Activated CD4-positive, alpha-beta T cell treated with anti-CD3 and anti-CD28 coated beads for 1 hour (primary cell): ENCODE data around the gene MORC1.
"Not testable (repeated sequence)": the region's sequence is repeated elsewhere in the genome, so short reads cannot be mapped to it uniquely, and the experiment has no call there.

Source experiments
- DNase-seq: peaks from one replicate; pipeline ENCODE4 v3.0.0-alpha.2; 2020

MORC1 gene

GRCh38 chr3:109117939-109118338 lies at the start of gene MORC1:
TSS of gene MORC1 (minus strand) at chr3:109118134. CDS start at chr3:109118059, 75 bp downstream.
- DNase-seq = no peak

GRCh38 chr3:109165905-109166304 lies 48.0 kb upstream of the MORC1 start:
- DNase-seq = no peak

- no peak for DNase-seq
Measured at GRCh38 chr3:109161487-109162123, 43.7 kb upstream of the MORC1 start.

GRCh38 chr3:109155828-109156227 lies 37.9 kb upstream of the MORC1 start:
- DNase-seq = no peak

DNA sequence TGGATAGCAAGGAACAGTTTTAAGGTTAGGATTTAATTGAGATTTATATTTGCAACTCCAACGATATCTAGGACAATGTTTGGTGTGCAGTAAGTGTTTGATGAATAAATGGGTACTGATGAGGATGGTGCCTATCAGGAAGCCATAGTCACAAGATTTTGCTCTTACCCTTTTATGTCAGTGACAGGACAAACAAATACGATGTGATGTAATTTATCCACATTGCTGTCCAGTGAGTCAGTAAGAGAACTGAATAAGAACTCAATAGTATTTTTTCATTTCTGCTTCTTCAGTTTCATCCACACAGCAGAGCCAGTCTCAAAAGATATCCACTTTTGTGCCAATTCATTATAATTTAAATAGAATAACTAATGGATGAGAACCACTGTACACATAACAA lies 37.0 kb upstream of the MORC1 start:
- no peak for DNase-seq

GRCh38 chr3:109152320-109152719 lies 34.4 kb upstream of the MORC1 start:
- no peak for DNase-seq

DNA sequence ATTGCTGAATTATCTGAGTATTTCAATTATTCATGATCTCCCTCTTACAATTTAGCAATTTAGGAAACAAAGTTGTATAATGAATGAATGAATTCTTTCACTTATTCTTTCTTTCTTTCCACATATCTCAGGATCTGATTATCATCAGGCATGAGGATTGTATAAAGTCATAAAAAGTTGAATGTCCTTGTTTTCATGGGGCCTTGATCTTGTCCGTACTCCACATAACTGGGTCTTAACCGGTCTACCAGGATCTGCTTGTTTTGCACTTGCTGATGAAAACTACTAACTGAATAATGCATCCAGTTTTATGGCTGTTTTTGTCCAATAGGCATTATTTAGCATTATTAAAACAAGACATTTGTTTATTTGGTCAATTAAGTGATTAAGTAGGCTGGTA lies 31.1 kb upstream of the MORC1 start:
- no peak for DNase-seq

GRCh38 chr3:109143646-109144045 lies 25.7 kb upstream of the MORC1 start:
- DNase-seq = no peak

DNA sequence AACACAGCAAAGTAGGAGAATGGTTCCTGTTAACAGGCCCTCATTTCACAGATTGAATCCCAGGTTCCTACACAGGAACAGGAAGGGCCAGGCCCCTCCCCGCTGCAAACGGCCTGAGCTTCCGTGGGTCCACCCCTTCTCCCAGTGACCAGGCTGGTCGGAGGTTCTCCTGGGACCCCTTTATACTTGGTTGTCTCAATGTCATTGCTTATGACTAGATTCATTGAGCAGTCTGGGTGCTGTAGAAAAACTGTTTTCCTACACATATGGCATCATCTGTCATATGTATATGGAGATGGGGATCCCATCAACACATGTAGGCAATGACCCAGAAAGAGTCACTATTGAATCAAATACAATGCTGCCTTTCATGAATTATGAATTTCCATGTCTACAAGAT lies 22.4 kb upstream of the MORC1 start:
- DNase-seq = no peak

- no peak for DNase-seq
Measured at GRCh38 chr3:109137761-109138160, 19.8 kb upstream of the MORC1 start.

- no peak for DNase-seq
Measured at GRCh38 chr3:109136523-109136922, 18.6 kb upstream of the MORC1 start, which contains the start of gene C3orf85. TSS of gene C3orf85 (plus strand) at chr3:109136719. CDS start at chr3:109136848, 129 bp downstream.

DNA sequence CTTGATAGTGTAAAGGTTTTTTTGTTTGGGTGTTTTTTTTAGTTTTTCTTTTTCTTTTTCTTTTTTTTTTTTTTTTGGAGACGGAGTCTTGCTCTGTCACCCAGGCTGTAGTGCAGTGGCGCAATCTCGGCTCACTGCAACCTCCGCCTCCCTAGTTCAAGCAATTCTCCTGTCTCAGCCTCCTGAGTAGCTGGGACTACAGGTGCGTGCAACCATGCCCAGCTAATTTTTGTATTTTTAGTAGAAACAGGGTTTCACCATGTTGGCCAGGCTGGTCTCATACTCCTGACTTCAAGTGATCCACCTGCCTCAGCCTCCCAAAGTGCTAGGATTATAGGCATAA lies 15.5 kb upstream of the MORC1 start:
- not testable (repeated sequence) for DNase-seq

- DNase-seq = no peak
Measured at GRCh38 chr3:109132801-109133473, 15.0 kb upstream of the MORC1 start.

DNA sequence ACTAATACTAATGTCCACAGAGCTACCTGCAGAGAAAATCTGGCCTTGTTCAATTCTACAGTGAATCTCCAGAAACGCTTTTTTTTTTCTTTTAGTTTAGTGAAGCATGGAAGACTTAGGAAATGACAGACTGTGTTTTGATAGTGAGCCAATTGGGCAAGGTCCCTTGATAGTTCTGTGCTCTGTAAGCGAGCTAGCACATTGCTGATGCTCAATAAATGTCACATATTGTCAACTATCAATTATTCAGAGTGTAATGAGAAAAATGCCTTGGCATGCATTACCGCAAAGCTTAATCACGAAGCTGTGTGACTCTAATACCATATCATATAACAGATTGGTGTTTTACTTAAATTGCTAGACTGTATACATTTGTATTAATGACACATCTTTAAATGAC lies 13.3 kb upstream of the MORC1 start:
- no peak for DNase-seq

DNA sequence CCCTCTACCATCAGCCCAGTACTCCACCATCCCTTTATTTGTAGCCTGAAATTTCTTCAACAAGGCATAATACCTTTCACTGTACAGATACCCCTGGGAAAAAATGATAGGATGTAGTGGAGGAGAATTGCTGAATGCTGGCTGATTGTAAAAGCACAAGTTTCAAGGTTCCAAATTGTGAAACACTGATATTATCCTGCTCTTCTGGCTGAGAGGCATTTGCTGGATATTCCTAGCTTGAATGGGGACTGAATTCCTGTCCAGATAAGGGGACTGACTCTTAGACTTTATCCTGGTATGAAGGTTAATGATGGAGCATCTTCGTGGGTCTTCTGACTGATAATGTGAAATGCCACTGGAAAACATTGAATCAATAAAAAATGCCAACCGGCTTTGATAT lies 9.6 kb upstream of the MORC1 start:
- DNase-seq = no peak

DNA sequence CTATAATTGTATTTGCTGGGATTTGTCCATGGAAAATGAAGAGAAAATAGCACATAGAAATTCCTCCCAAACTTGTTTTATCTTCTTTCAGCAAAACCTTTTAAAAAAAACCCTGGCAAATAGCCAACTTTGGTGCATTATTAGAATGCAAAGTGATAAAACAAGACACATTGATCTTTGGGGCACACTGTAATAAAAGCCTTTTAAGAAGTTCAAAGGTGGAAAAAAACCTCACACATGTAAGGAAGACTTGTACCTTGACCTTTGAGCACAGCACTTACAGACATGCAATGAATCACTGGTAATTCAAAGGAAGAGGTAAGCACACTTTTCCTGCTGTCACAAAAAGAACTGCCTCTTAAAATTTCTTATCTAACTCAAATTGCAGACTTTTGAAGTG lies 8.0 kb upstream of the MORC1 start:
- DNase-seq = no peak

DNA sequence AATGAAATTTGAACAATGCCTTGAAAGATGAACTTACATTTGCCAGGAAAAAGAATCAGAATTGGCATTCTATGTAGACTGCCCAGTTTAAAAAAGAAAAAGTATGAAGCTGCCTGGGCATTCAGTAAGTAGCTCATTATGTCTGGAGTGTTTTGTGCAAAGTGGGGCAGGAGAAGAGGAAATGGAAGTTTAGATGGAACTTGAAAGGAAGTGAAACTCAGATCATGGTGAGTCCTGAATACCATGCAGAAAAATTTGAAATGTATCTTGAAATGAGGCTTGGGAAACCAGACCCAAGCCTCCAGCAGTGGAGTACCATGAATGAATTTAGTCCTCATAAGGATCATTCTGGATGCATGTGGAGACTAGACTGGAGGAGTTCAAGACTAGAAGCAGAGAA lies 4.8 kb upstream of the MORC1 start:
- no peak for DNase-seq

DNA sequence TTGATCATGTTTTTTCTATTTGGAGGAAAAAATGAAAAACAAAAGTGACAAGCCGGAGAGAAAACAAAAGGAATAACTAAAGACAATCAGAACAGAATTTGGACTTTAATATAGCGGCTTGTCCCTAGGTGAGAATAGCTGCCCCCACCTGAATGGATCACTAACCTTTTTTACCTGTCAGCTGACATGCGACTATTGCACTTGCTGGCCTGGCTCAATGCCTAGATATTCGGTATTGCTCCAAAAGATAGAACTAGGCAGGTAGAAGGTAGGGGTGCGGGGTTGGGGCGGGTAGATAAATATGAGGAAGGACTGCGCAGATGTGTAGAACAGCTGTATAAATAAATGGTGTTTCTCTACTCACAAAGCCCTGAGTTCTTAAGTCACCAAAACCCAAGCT lies 650 bp upstream of the MORC1 start:
- no peak for DNase-seq

- no peak for DNase-seq
Measured at GRCh38 chr3:109116031-109116430, 1.9 kb downstream of the MORC1 start.

DNA sequence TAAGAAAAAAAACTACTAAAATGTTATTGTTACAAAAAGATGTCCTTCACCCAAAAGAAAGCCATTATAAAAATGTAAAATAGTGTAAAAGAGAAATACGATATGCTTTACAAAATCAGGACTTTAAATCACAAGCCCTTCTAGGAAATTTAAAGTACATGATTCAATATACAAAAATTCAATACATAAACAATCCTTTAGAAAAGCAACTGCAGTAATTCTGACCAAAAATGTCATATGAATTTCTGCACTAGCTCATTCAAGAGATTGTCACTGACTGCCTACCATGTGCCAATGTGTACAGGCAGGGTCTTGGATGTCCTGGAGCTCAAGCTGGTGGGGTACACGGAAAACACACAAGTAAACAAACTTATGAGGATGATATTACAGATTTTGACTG lies 2.5 kb downstream of the MORC1 start:
- no peak for DNase-seq

- DNase-seq = no peak
Measured at GRCh38 chr3:109114746-109115145, 3.2 kb downstream of the MORC1 start.

- DNase-seq = no peak
Measured at GRCh38 chr3:109112946-109113760, 4.8 kb downstream of the MORC1 start.

- DNase-seq = no peak
Measured at GRCh38 chr3:109109574-109109973, 8.4 kb downstream of the MORC1 start.

GRCh38 chr3:109098079-109098644 lies 19.8 kb downstream of the MORC1 start:
- no peak for DNase-seq
